ENCODE results near the gene ITPR1.

DNA sequence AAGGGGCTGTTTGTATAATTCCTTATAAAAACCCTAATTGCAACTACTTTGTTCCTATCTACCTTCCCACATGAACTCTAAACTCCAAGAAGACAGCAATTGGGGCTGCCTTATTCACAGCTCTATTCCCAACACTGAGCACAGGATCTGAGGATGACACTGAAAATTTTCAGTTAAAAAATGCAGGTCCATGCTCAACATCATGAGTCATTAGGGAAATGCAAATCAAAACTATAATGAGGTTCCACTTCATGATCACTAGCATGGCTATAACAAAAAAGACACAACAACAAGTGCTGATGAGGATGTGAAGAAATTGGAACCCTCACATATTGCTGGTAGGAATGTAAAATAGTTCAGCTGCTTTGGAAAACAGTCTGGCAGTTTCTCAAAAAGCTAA, 39.0 kb upstream of the ITPR1 start:
- TF ChIP-seq ZNF70 (CRISPR knock-in tag; IDR thresholded peaks at IDR 0.05), result no peak
- TF ChIP-seq, protein P1, sequence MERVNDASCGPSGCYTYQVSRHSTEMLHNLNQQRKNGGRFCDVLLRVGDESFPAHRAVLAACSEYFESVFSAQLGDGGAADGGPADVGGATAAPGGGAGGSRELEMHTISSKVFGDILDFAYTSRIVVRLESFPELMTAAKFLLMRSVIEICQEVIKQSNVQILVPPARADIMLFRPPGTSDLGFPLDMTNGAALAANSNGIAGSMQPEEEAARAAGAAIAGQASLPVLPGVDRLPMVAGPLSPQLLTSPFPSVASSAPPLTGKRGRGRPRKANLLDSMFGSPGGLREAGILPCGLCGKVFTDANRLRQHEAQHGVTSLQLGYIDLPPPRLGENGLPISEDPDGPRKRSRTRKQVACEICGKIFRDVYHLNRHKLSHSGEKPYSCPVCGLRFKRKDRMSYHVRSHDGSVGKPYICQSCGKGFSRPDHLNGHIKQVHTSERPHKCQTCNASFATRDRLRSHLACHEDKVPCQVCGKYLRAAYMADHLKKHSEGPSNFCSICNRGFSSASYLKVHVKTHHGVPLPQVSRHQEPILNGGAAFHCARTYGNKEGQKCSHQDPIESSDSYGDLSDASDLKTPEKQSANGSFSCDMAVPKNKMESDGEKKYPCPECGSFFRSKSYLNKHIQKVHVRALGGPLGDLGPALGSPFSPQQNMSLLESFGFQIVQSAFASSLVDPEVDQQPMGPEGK (CRISPR knock-in tag; IDR thresholded peaks at IDR 0.05; ENCODE audit: borderline replicate concordance), result no peak
- no peak for TF ChIP-seq ZC3H10 (CRISPR knock-in tag; IDR thresholded peaks at IDR 0.05)

Measured in SK-N-SH treated with all-trans-retinoic acid at 6 μM for 48 hours (cell line).